Psoas muscle (tissue), 8 donors: ENCODE measurements around the gene EBLN2. TPM values are rescaled to one million over a fixed set of nuclear protein-coding genes. Genes with fewer than 3 reads are reported as not detected.

ENCODE experiments used
- ATAC-seq, 4 donors: fragments of 200-7000 bp; cut with Tn5 transposase; one replicate each; pipeline ENCODE4 v1.9.1; 2020; ENCODE audit warnings: moderate library complexity in 3 of 4, mild to moderate bottlenecking in 2 of 4
- DNase-seq, 2 donors: peaks; one replicate each; pipeline ENCODE4 v3.0.0-alpha.2; 2020
- H3K27ac ChIP-seq: fragments of 200-600 bp; one replicate; pipeline ENCODE4 v1.8.0; 2022
- H3K27me3 ChIP-seq, 3 donors: fragments of 200-600 bp in 1 of 3; one replicate each; pipeline versions ENCODE4 v1.6.1 to v1.8.0; 2013 to 2022; ENCODE audit warnings: low read length in 2 of 3, mild to moderate bottlenecking in 2 of 3, moderate library complexity in 1 of 3; ENCODE audit not compliant: insufficient read depth in 3 of 3
- H3K36me3 ChIP-seq, 2 donors: fragments of 200-600 bp in 1 of 2; one replicate each; pipeline versions ENCODE4 v1.6.1 to v1.8.0; 2013 to 2022; ENCODE audit warnings: low read depth in 1 of 2, mild to moderate bottlenecking in 1 of 2, moderate library complexity in 1 of 2; ENCODE audit not compliant: insufficient read depth in 1 of 2
- H3K4me1 ChIP-seq: fragments of 200-600 bp; one replicate; pipeline ENCODE4 v1.8.0; 2022
- H3K4me3 ChIP-seq: fragments of 200-600 bp; one replicate; pipeline ENCODE4 v1.8.0; 2022; ENCODE audit warnings: mild to moderate bottlenecking
- H3K9me3 ChIP-seq: fragments of 200-600 bp; one replicate; pipeline ENCODE4 v1.8.0; 2022
- WGBS, 3 donors: extraction: QIAGEN DNeasy Blood & Tissue Kit; methylation state at CpG; one replicate each; pipeline versions ENCODE4 v1.1.6 to v1.1.7; 2013; 5-methylcytosine and 5-hydroxymethylcytosine counted together
- intact Hi-C, 2 donors: fragments of 100-400 bp; cut with DNase I; formaldehyde crosslinking; loops; one replicate each; pipeline versions ENCODE4 v1.11.0 to v1.14.2; 2022
- polyA plus RNA-seq, 3 donors: library from polyadenylated mRNA; stranded (reverse); fragments of 200-250 nt; gene quantifications; one replicate each; pipeline ENCODE4 v1.2.3, GENCODE V29; 2013
- total RNA-seq, 4 donors: library from RNA; stranded (reverse); fragmentation: NEBNext Ultra II Directional in 2 of 4; extraction: Animal tissue kit (Norgen Biotek cat#: 25700) in 2 of 4; gene quantifications; one replicate each; pipeline versions ENCODE4 v1.2.1 to v1.2.4, GENCODE V29; 2021 to 2023
- TF ChIP-seq, protein P1 (sequence below): fragments of 200-600 bp; IDR thresholded peaks from one replicate; pipeline ENCODE4 v1.8.0; 2022; ENCODE audit warnings: antibody characterized with exemption
- donor health status: healthy with polysubstance abuse.
- donor health status: DM: no; HTN: no; CAD: no; lungs with moderate emphysema.
- donor health status: Bipolar disorder and iron deficiency.
- donor health status: healthy.
- donor health status: DM: yes; HTN: yes; CAD: no.
- donor health status: DM: no; HTN: no; CAD: no.
- donor health status: DM: no; HTN: no; CAD: no.
- donor health status: DM: yes; HTN: yes; CAD: no.

The EBLN2 gene
- total and polyA plus RNA-seq, 7 donors = 0.08 to 1.4 (median 0.54) TPM

DNA sequence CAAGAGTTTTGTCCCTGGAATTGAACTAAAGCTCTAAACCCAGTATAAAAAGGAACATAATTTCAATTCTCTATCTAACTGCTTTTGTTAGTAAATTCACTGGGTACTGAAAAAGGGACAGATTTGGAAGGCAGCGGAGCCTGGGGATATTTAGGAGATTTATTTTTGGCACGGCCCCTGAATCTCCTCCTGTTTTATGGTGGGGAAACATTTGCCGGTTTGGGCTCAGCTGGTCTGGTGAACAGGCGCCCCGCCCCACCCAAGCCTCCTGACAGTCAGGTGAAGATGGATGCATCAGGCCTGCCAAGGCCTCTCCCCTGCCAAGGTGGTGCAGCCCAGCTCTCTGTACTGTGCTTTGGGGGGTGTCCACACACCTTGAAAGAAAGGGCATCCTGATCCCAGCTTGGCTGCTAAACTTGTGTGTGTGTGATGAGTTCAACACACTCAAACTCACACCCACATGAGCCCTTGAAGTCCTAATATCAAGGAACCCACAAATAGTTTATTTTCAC, 46.3 kb downstream of the EBLN2 start:
- WGBS, 3 donors = 54 to 67% (median 55%) methylated on average over 5 of the region's 5 CpGs
- H3K4me1 ChIP-seq = no peaks in the 10 kb centered on the region
- H3K4me3 ChIP-seq = no peak overlapping the region
- no peaks in the 10 kb centered on the region for H3K27me3 ChIP-seq
- H3K27ac ChIP-seq = no peak overlapping the region
- TF ChIP-seq, protein P1, sequence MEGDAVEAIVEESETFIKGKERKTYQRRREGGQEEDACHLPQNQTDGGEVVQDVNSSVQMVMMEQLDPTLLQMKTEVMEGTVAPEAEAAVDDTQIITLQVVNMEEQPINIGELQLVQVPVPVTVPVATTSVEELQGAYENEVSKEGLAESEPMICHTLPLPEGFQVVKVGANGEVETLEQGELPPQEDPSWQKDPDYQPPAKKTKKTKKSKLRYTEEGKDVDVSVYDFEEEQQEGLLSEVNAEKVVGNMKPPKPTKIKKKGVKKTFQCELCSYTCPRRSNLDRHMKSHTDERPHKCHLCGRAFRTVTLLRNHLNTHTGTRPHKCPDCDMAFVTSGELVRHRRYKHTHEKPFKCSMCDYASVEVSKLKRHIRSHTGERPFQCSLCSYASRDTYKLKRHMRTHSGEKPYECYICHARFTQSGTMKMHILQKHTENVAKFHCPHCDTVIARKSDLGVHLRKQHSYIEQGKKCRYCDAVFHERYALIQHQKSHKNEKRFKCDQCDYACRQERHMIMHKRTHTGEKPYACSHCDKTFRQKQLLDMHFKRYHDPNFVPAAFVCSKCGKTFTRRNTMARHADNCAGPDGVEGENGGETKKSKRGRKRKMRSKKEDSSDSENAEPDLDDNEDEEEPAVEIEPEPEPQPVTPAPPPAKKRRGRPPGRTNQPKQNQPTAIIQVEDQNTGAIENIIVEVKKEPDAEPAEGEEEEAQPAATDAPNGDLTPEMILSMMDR = no peak
- no peaks in the 10 kb centered on the region for H3K9me3 ChIP-seq
- H3K36me3 ChIP-seq = no peaks in the 10 kb centered on the region
- intact Hi-C loops = loop anchor here in 1 of 2 donors (10.0 kb wide), 1 partner anchor 747 kb away; no protein-coding TSS in a partner anchor
- ATAC-seq = no peak
- no peak for DNase-seq

DNA sequence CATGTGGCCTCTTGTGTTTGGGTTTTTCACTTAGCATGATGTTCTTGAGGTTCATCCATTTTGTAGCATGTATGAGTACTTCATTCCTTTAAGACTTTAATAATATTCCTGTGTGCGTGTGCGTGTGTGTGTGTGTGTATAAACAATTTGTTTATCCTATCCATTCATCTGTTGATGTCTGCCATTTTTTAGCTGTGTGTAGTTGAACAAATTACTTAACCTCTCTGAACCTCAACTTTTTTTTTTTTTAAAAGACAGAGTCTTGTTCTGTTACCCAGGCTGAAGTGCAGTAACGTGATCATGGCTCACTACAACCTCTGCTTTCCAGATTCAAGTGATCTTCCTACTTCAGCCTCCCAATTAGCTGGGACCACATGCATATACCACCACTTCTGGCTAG, 47.3 kb downstream of the EBLN2 start:
- Histone ChIP-seq H3K9me3 (no peaks in the 10 kb centered on the region), H3K27ac (no peak overlapping the region), H3K36me3 (no peaks in the 10 kb centered on the region), H3K4me1 (no peaks in the 10 kb centered on the region), H3K4me3 (no peak overlapping the region), H3K27me3 (no peaks in the 10 kb centered on the region)
- intact Hi-C loops = loop anchor here in 1 of 2 donors (10.0 kb wide), 1 partner anchor 746 kb away; no protein-coding TSS in a partner anchor
- 95 to 97% (median 96%) methylated on average over 3 of the region's 3 CpGs for whole genome bisulfite sequencing, 3 donors
- no peak for ATAC-seq
- TF ChIP-seq, protein P1 = no peak
- no peak for DNase-seq

DNA sequence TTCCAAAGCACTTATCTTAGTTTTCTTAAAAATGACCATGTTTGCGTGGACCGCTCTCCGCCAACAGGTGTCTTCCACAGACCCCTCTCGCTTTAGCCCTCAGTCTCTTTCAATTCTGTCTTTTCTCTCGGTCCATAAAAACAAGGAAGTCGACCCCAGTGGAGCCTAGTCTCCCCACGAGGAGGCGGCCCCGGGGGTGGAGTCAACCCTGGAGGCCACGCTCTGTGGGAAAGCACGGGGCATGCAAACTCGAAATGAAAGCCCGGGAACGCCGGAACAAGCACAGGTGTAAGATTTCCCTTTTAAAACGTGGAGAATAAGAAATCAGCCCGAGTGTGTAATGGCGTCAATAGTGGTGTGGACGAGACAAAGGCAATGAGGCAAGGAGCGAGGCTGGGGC, 49.1 kb downstream of the EBLN2 start:
- DNase-seq = no peak
- H3K9me3 ChIP-seq = no peaks in the 10 kb centered on the region
- no peak overlapping the region for H3K4me3 ChIP-seq
- TF ChIP-seq, protein P1 = no peak
- no peaks in the 10 kb centered on the region for H3K36me3 ChIP-seq
- no peaks in the 10 kb centered on the region for H3K27me3 ChIP-seq
- intact Hi-C loops = loop anchor here in 1 of 2 donors (10.0 kb wide), 1 partner anchor 744 kb away; no protein-coding TSS in a partner anchor
- 83 to 84% (median 84%) methylated on average over 20 of the region's 20 CpGs for WGBS, 3 donors
- H3K4me1 ChIP-seq = no peaks in the 10 kb centered on the region
- H3K27ac ChIP-seq = no peak overlapping the region
- no peak for ATAC-seq

Other genes with a start within 250 kb of the EBLN2 start
- 10 to 100 TPM in 3 of 4 donors, 1 to 10 TPM in 1; 6.2 to 20.6 (median 18.3) TPM for gene SHQ1, start 213.2 kb upstream of the EBLN2 start, total RNA-seq
- 10 to 100 TPM in 2 of 3 donors, 1 to 10 TPM in 1; 8.8 to 15.9 (median 11.0) TPM for gene SHQ1, start 213.2 kb upstream of the EBLN2 start, polyA plus RNA-seq
- gene GXYLT2, start 173.6 kb upstream of the EBLN2 start, total RNA-seq = 1 to 10 TPM in 3 of 4 donors, under 1 TPM in 1; 0.84 to 5.9 (median 1.8) TPM
- gene GXYLT2, start 173.6 kb upstream of the EBLN2 start, polyA plus RNA-seq = under 1 TPM; 0.04 to 0.38 (median 0.16) TPM
- gene PPP4R2, start 64.8 kb upstream of the EBLN2 start, total RNA-seq = 10 to 100 TPM; 51.2 to 94.1 (median 62.1) TPM
- gene PPP4R2, start 64.8 kb upstream of the EBLN2 start, polyA plus RNA-seq = 10 to 100 TPM; 15.1 to 49.8 (median 20.5) TPM